RPMI8226 (cell line): ENCODE results near the gene VPS35.

ENCODE experiments used
- DNase-seq: peaks from one replicate; pipeline ENCODE4 v3.0.0-alpha.2; 2015

The VPS35 gene

DNA sequence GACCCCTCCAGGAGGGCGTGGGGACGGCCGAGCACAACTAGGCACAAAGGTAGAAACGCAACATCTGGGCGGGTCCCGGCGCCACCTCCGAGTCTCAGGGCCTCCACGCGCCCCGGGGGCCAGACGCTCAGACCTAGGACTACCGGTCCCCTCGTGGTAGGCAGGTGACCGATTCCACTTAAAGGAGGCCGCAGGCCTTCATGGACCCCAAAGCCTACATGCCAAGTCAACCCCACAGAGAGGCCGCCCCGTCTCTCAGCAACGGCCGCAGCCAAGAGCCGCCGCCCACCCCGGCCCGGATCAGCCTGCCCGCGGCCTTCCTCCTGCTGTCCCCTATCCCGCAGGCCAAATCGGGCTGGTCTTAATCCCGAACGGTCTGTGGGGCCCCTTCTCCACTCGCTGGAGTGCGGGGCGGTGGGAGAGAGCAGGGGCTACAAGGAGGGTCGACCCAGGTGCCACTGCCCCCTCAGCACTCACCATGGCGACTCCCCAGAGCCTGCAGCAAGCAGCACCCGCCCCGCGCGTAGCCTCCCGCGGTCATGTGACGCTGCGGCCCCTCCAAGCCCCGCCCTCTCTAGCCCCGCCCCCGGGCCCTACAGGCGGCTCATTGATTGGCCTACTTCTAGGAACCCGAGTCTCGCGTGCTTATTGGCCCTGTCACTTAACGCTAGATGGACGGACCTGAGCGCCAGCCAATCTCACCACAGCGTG lies at the start of gene VPS35:
Gene VPS35, minus strand, starts transcription at position 525 of the 711 bp plus-strand sequence. Its CDS starts 45 bp downstream, at position 480.
- peak; percentile 99 for DNase-seq

DNA sequence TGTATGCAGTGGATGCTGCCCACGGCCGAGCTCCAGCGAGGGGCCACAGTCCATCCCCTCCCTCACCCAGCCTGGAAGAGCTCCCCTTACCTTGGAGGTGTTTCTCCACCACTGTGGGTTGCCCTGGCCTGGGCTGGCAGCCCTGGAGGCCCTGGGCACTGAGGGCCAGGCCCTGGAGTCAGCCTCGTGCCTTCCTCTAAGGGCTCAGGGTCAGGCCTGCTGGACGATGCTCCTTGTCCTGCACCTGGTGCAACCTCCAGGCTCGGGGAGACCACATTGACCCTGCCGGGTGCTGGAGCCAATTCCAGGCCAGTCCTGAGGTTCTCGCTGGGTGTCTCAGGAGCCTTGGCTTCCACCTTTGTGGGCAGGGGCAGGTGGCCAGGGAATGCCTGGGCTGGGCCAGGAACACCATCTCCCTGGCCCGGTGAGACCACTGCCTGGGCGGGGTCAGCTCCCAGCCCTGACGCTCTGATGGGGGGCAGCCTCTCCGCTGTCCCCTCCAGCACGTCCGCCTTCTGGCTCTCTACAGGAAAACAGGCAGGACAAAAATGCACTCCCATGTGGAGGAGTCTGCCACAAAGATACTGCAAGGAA lies 48.7 kb upstream of the VPS35 start:
- no peak for DNase-seq

DNA sequence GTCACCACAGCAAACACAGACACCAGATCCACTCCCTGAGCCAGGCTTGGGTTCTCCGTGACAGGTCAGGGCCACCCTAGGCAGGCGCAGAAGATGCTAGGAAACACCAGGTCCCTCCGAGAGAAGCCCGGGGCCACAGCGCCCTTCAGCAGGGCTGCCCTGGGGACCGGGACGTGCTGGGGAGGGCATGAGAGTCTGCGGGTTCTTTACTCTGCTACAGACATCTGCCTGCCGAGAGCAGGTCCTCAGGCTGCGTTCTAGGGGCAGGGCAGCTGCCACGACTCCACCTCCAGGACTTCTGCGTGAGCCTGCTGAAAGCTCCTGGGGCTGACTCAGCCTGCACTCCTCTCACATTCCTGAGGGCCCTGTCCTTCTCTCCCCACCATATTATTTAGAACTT lies 47.7 kb upstream of the VPS35 start:
- no peak for DNase-seq

DNA sequence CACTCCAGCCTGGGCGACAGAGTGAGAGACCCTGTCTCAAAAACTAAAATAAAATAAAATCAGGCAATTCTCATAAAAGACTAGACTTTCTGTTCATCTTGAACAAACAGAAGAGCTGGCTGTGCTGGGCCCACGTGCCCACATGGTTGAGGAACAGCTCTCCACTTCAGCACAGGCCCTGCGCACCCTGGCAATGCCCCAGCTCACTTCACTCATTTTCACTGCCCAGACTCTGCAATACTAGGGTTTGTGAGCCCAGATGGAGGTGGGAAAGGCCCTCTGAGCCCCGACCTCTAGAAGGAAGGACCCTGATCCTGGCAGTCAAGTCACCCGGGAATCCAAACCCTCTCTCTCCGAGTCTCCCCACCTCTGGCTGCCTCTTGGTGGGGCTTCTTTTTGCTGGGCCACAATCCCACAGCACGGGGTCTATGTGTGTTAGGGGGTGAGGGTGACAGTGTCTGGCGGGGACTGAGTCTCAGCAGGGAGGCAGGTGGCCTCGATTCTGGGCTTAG lies 44.4 kb upstream of the VPS35 start:
- DNase-seq: no peak

DNA sequence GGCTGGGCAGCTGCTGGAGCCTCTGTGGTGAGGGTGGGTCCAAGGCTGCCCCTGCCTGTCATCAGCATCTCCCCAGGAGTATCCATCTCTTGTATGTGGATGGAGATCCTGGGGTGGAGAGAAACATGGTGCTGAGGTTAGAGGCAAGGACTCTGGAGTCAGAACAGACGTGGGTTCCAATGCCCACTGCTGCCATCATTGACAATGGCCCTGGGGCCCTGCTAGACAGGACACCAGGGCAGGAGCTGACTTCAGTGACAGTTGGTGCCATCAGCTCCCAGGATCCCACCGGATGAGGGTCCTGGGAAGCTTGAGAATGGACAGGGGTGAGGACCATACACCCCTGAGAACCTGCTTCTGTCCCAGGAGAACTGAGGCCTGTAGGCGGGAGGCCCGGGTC lies 43.6 kb upstream of the VPS35 start:
- no peak for DNase-seq

DNA sequence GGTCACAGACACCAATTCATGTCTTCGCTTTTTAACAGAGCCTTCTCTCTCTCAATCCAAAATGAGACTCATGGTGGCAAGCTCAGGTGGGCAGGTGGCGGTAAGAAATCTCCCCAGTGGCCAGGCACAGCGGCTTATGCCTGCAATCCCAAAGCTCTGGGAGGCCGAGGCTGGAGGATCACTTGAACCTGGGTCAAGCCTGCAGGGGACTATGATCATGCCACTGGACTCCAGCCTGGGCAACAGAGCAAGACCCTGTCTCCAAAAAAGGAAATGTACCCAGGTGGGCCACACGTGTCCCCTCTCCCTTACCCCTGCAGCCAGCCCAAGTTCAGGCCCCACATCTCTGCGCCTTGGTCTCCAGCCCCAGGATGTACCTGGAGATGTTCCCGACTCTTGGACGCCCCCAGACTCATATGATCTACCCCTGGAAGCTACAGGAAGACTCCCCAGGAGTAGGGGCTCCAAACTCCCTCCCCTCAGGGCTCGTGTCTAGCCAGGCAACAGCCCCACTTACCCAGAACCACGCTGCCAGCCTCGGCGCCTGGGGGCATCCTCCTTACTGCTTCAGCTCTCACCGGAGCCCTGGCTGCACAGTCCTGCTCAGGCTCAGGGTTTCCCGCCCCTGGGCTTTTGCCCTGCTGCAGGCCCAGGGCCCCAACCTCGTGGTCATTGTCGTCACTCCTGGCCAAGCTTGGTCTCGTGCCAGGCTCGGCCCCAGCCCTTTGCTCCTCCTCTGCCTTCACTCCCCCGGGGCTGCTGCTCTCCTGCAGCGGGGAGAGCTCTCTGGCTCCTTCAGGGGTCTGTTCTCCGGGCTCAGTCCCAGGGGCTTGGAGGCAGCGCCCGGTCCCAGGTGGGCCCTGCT lies 42.9 kb upstream of the VPS35 start:
- DNase-seq: no peak

DNA sequence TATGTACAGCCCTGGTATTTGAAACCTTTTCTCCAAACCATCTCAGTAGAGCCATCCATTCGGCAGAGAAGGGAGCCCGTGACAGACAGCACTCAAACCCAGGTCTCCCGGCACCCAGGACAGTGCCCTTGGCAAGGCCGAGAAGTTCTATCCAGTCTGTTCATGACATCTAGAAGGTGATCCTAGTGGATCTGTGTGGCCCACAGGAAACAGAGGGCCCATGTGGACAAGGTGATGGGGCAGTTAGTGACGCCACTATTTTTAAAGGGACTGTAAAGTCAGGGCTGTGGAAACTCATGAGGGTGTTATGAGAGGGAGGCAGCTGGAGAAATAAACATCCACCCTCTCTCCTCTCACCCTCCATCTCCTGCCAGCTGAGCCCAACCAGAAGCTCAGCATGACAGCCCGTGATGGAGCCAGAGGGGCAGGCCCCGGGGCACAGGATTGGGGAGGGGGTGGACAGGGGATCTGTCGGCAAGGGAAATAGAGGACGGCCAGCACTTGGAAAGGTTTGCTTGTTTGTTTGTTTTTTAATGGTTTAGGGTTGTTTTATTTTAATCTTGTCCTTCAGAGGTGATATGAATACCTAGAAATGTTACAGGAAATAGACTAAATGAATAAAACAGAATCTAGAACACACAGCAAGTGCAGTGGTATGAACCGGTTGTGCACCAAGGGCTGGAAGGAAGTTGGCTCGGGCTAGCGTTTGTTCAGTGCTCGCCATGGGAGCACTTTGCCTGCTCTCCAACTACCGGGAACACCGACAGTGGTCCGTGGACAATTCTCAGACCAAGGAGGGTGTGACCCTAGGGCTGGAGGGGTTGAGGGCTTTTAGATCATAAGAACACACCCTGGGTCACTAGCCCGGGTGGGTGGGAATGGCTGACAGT lies 42.1 kb upstream of the VPS35 start:
- no peak for DNase-seq

DNA sequence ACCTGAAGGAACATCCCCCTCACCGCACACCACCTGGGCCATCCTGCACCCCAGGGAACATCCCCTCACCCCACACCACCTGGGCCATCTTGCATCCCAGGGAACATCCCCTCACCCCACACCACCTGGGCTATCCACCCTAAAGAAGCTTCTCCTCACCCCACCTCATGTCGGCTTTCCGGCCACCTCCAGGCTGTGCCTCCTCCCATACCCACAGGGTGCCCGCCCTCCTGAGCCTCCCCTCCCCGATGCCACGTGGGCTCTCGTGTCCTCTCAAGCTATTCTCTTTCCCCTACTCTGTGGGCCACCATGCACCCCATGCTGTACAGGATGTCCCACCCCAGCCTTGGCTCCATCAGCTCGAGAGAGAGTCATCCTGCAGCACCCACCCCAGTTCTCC lies 41.1 kb upstream of the VPS35 start:
- DNase-seq: no peak

DNA sequence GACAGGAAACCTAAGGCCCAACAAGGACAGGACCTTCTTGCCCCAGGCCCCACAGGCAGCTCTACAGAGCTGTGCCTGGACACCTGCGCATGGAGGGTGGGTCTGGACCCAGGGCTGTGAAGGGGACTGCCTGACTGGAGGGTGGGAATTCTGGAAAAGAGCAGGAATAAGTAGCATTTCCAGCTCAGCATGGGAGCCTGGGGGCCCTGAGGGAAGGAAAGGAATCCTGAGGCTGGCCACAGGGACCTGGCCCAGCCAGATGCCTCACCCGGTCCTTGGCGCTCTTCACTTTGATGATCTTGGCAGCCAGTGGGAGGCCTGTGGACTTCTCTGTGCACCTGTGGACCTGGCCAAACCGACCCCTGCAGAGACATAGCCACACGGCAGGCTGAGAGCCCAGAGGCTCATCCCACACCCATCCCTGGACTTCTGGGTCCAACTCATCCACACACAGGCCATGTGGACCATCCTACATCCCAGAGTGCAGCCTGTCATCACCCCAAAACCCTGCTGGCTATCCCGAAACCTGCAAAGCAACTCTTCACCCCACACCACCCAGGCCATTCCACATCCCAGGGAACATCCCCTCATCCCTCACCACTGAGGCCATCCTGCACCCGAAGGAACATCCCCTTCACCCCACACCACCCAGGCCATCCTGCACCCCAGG lies 40.5 kb upstream of the VPS35 start:
- no peak for DNase-seq

DNA sequence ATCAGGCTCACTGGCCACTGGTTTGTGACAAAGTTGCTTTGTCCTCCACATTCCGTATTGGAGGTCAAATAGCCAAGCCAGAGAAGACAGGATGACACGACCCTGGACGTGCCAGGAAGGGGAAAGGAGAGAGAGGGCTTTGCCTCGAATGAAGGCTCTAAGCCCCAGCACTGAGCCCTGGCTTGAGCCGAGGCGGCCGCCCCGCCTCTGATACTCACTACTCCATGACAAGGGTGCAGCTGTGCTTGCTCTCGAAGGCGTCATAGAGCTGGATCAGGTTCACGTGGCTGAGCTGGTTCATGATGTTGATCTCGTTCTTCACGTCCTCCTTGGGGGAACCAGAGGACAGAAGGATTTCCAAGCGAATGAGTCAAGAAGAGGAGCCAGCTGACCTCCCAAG lies 39.8 kb upstream of the VPS35 start:
- DNase-seq: no peak

DNA sequence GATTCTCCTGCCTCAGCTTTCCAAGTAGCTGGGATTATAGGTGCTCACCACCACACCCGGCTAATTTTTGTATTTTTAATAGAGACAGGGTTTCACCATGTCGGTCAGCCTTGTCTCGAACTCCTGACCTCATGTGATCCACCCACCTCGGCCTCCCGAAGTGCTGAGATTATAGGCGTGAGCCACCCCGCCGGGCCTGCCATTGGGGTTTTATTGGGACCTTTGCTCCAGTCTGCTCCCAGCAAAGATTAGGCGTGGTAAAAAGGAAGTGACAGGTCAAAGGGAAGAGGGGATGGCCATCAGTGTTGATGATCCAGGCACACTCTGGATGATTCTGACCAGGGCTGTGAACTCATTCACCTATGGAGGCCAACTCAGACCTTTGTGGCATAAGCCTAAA lies 38.7 kb upstream of the VPS35 start:
- DNase-seq: no peak

DNA sequence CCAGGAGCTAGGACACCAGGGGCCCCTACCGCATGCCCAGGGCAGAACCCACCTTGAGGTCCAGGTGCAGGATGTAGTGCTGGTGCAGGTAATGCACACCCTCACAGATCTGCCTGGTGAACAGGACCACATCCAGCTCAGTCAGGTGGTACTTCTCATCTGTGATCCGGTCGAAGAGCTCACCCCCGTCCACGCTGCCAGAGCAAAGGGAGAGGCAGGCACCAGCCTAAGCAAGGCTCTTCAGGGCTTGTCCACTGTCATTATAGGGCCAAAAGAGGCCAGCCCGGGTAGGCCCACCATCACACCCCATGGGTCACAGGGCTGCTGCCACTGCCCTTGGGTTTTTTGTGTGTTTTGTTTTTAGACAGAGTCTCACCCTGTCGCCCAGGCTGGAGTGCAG lies 38.2 kb upstream of the VPS35 start:
- DNase-seq: no peak

DNA sequence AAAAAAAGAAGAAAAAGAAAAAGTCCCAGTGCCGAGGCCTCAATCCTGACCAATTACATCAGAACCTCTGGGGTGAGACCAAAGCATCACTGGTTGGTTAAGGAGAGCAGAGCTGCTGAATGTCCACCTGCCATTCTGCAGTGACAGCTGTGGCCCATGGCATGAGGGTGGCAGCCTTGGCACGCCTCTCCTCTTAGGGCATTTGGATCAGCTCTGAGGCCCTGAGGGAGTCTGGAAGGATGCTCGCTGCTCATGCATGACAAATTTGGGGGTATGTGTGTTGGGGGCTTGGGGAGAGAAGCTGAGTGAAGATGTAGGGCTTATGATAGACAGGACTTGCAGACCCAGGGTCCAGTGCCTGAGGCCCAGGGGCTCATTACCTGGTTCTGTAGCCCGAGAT lies 32.9 kb upstream of the VPS35 start:
- no peak for DNase-seq

DNA sequence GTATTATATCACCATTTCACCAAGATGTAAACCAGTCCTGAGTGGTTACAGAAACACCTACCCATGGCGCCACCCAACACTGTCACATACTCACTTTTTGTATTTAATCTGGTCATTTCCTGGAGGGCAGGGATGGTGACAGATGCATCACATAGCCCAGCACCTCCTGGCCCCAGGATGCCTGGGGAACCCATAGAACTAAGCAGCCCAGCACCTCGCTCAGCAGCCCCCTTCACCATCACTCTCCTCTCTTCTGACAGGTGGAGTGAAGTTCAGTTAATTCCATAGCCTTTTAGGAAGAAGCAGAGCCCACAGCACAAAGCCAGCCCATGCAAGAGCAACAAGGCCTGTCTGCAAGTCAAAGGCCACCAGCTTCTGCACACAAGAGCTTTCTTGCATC lies 31.6 kb upstream of the VPS35 start:
- DNase-seq: no peak

DNA sequence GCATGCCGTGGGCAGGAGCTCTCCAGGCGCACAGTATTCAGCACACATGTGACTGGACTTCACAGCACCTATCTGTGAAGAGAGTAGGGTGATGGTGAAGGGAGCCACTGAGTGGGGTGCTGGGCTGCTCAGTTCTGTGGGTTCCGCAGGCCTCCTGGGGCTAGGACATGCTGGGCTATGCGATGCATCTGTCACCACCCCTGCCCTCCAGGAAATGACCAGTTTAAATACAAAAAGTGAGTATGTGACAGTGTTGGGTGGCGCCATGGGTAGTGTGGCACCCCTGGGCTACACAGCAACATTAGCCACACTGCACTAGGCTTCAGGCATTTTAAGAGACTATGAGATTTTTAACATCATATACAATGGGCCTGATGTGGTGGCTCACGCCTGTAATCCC lies 30.6 kb upstream of the VPS35 start:
- no peak for DNase-seq

DNA sequence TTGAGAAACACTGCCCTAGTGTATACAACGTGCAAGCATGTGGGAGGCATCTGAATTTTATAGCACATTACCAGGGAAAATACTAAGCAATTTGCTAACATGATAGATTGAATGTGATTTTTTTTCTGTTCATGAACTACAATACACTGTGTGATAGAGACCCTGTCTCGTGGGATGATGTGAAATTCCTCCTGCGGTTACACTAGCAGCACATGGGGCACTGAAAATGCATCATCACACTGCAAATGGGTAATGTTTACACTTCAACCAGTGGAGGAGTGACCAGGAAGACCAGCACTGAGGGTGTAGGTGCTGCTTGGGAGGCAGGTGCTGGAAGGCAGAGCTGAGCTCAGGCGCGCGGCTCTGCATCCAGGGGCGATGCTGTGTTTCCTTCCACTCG lies 29.2 kb upstream of the VPS35 start:
- DNase-seq: no peak

DNA sequence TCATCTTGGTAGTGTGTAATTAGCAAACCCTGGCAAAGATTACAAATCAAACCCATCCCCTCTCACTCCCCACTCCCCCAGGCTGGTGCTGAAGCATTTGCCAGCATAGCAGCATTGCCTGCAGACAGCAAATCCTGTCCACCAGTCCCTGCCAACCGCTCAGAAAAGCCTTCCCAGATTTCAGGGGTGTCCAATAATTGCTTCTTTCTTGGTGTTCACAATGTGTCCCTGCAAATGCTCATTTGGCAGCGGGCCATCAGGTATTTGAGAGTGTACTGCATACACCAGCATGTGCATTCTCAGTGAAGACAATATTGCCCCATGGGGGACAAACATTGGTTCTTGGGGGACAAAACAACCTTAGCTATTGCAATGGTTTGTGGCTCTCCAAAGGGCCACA lies 28.7 kb upstream of the VPS35 start:
- no peak for DNase-seq

DNA sequence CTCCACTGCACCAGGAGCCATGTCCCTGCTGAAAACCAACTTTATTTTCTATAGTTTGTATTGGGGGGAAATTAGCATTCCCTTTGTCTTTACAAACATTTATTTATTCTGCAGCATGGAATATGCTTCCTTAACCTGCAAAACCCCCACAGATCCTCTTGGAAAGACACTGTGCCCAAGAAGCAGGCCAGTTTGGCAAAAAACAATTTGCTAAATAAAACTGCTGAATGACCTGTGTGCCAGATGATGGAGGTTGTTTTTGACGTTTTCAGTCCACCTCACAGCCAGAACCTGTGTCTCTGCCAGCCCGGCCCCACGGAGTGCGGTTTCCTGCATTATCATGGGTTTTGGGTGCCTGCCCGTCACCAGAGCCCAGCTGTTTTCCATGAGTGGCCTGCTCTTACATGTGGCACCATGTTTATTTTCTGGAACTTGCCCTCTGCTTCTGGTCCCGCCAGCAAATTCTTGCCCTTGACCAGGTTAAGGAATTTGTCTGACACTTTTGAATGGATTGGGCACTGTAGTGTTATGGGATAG lies 26.9 kb upstream of the VPS35 start:
- peak; percentile 88 for DNase-seq

DNA sequence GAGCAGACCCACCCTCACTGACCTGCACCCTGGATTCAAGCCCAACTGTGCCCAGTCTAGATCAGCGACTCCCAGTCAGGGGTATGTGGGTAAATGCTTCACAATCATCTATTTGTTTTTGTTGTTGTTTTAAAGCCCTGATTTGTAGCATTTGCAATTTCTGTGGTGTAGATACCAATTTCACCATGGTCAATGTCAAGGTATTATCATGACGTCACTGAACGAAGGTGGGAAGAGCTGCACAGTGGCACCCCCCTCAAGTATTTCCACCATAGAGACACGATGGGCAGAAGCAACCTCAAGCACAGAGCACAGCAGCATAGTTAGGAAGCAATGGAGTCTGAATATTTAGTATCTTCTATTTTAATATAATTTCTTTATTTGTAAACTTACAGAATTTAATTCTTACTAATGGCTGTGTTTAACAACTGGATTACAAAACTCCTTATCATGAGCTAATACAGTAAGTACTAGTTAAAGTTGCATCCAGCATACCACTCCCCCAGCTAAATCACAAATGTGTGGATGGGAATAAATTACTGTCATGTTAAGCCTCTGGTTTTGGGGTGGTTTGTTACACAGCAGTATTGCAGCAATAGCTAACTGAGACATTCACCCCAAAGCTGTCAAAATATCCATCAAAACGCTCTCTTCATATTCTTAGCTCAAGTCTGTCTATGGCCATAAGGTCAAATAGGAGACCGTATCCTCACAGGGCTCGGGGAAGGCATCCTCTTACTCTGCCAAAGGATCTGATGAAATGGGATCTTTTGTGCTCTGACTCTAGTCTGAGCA lies 26.0 kb upstream of the VPS35 start:
- DNase-seq: no peak

DNA sequence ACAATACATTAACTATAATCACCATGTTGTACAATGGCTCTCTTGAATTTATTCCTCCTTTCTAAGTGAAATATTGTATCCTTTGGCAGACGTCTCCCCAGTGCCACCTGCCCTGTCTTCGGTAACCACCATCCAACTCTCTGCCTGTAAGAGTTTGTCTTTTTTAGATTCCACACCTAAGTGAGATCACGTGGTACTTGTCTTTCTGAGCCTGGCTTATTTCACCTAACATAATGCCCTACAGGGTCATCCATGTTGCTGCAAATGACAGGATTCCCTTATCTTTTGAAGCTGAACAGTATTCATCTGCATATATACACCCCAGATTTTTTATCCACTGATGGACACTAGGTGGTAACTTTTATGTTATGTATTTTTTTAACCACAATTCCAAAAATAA lies 24.7 kb upstream of the VPS35 start:
- DNase-seq: no peak

DNA sequence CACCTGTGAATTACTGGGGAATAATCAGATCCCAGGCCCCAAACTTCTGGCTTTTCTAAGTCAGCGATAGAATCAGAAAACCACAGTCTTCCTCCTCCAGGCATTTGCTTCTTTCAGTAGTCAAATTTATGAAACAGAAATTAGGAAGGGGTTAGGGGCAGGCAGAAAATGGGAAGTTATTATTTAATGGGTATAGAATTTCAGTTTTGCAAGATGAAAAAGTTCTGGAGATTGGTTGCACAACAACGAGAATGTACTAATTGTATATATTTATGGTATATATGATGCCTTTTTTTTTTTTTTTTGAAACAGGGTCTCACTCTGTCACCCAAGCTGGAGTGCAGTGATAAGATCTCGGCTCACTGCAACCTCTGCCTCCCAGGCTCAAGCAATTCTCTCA lies 23.9 kb upstream of the VPS35 start:
- DNase-seq: no peak
